Measurements from ENCODE around the gene OSBP2.

The OSBP2 gene

GRCh38 chr22:30806391-30806861 lies 111.8 kb downstream of the OSBP2 start:
- no peak for DNase-seq (ENCODE audit: low read depth in 2 of 2)

GRCh38 chr22:30809086-30809485 lies 114.4 kb downstream of the OSBP2 start:
- DNase-seq (ENCODE audit: low read depth in 2 of 2): no peak

GRCh38 chr22:30810105-30810504 lies 115.4 kb downstream of the OSBP2 start:
- DNase-seq (ENCODE audit: low read depth in 2 of 2): no peak

- DNase-seq (ENCODE audit: low read depth in 2 of 2): no peak
These were observed 119.3 kb downstream of the OSBP2 start for GRCh38 chr22:30813936-30814335.

- no peak for DNase-seq (ENCODE audit: low read depth in 2 of 2)
These were observed 121.7 kb downstream of the OSBP2 start for GRCh38 chr22:30816413-30816812.

GRCh38 chr22:30821381-30821780 lies 126.7 kb downstream of the OSBP2 start:
- no peak for DNase-seq (ENCODE audit: low read depth in 2 of 2)

GRCh38 chr22:30821863-30822215 lies 127.2 kb downstream of the OSBP2 start:
- DNase-seq (ENCODE audit: low read depth in 2 of 2): no peak

GRCh38 chr22:30822216-30823014 lies 127.7 kb downstream of the OSBP2 start:
- DNase-seq (ENCODE audit: low read depth in 2 of 2): no peak

- no peak for DNase-seq (ENCODE audit: low read depth in 2 of 2)
These were observed 128.3 kb downstream of the OSBP2 start for GRCh38 chr22:30823015-30823370.

GRCh38 chr22:30824096-30824495 lies 129.4 kb downstream of the OSBP2 start:
- no peak for DNase-seq (ENCODE audit: low read depth in 2 of 2)

- DNase-seq (ENCODE audit: low read depth in 2 of 2): no peak
These were observed 130.0 kb downstream of the OSBP2 start for GRCh38 chr22:30824711-30825110.

GRCh38 chr22:30825711-30826505 lies 131.2 kb downstream of the OSBP2 start:
- DNase-seq (ENCODE audit: low read depth in 2 of 2): no peak

- DNase-seq (ENCODE audit: low read depth in 2 of 2): no peak
These were observed 132.1 kb downstream of the OSBP2 start for GRCh38 chr22:30826670-30827355.

- DNase-seq (ENCODE audit: low read depth in 2 of 2): no peak
These were observed 133.0 kb downstream of the OSBP2 start for GRCh38 chr22:30827646-30828045.

- no peak for DNase-seq (ENCODE audit: low read depth in 2 of 2)
These were observed 133.8 kb downstream of the OSBP2 start for GRCh38 chr22:30828187-30829155.

GRCh38 chr22:30829901-30830550 lies 135.4 kb downstream of the OSBP2 start:
- no peak for DNase-seq (ENCODE audit: low read depth in 2 of 2)

GRCh38 chr22:30830907-30831306 lies 136.2 kb downstream of the OSBP2 start:
- DNase-seq (ENCODE audit: low read depth in 2 of 2): no peak

GRCh38 chr22:30832407-30832987 lies 137.8 kb downstream of the OSBP2 start:
- no peak for DNase-seq (ENCODE audit: low read depth in 2 of 2)

GRCh38 chr22:30833322-30833721 lies 138.6 kb downstream of the OSBP2 start:
- DNase-seq (ENCODE audit: low read depth in 2 of 2): no peak

- DNase-seq (ENCODE audit: low read depth in 2 of 2): no peak
These were observed 142.9 kb downstream of the OSBP2 start for GRCh38 chr22:30837531-30837930.
